Mucosa of stomach (tissue), 1 donor: ENCODE data around the gene FGFRL1.
A peak's percentile ranks its signal among the peaks of the same experiment; 100 is the strongest.

ENCODE experiments used
- H3K27me3 ChIP-seq: one replicate; pipeline ENCODE4 v1.7.0; 2013; ENCODE audit warnings: mild to moderate bottlenecking, low read length; ENCODE audit not compliant: control insufficient read depth, insufficient read depth
- H3K36me3 ChIP-seq: one replicate; pipeline ENCODE4 v1.7.0; 2013; ENCODE audit warnings: low read length; ENCODE audit not compliant: control insufficient read depth, insufficient read depth
- H3K4me1 ChIP-seq: one replicate; pipeline ENCODE4 v1.7.0; 2013; ENCODE audit warnings: mild to moderate bottlenecking, low read length; ENCODE audit not compliant: control insufficient read depth, insufficient read depth
- H3K4me3 ChIP-seq: one replicate; pipeline ENCODE4 v1.7.0; 2013; ENCODE audit warnings: low read length
- H3K9ac ChIP-seq: one replicate; pipeline ENCODE4 v1.7.0; 2013; ENCODE audit warnings: mild to moderate bottlenecking, low read length, moderate library complexity
- H3K9me3 ChIP-seq: one replicate; pipeline ENCODE4 v1.7.0; 2013; ENCODE audit warnings: mild to moderate bottlenecking, low read length, moderate library complexity; ENCODE audit not compliant: control insufficient read depth
- donor health status: Pancreatic carcinoma.

Gene FGFRL1

GRCh38 chr4:999882-1000425 is 11.5 kb upstream of the FGFRL1 start:
- H3K4me1 ChIP-seq = peaks cover 30% of the 10 kb centered on the region
- no peaks in the 10 kb centered on the region for H3K36me3 ChIP-seq
- H3K27me3 ChIP-seq = peaks cover 77% of the 10 kb centered on the region
- H3K4me3 ChIP-seq = no peak overlapping the region
- no peaks in the 10 kb centered on the region for H3K9me3 ChIP-seq
- H3K9ac ChIP-seq = no peak overlapping the region

GRCh38 chr4:1000686-1001260 is 10.7 kb upstream of the FGFRL1 start:
- Histone ChIP-seq H3K4me3 (no peak overlapping the region), H3K9ac (no peak overlapping the region), H3K4me1 (peaks cover 29% of the 10 kb centered on the region), H3K36me3 (no peaks in the 10 kb centered on the region), H3K27me3 (peaks cover 85% of the 10 kb centered on the region), H3K9me3 (no peaks in the 10 kb centered on the region)

DNA sequence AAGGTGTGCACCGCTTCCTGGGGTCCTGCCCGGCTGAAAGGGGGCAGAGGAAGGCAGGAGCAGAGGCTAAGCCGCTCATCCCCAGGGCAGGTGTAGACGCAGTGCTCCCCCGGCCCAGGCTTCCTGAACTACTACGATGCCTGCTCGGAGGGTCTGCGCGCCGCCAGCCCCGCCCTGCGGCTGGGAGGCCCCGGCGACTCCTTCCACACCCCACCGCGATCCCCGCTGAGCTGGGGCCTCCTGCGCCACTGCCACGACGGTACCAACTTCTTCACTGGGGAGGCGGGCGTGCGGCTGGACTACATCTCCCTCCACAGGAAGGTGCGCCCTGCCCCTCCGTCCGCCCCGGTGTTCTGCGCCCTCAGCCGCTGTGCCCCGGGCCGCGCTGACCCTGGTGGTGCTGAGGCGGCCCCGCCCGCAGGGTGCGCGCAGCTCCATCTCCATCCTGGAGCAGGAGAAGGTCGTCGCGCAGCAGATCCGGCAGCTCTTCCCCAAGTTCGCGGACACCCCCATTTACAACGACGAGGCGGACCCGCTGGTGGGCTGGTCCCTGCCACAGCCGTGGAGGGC is 9.8 kb upstream of the FGFRL1 start:
- Histone ChIP-seq H3K9ac (no peak overlapping the region), H3K9me3 (no peaks in the 10 kb centered on the region), H3K4me3 (no peak overlapping the region), H3K36me3 (no peaks in the 10 kb centered on the region), H3K4me1 (peaks cover 20% of the 10 kb centered on the region), H3K27me3 (peaks cover 81% of the 10 kb centered on the region)

GRCh38 chr4:1002131-1002630 is 9.2 kb upstream of the FGFRL1 start:
- Histone ChIP-seq H3K4me1 (peaks cover 17% of the 10 kb centered on the region), H3K27me3 (peaks cover 81% of the 10 kb centered on the region), H3K4me3 (no peak overlapping the region), H3K9me3 (no peaks in the 10 kb centered on the region), H3K9ac (no peak overlapping the region), H3K36me3 (no peaks in the 10 kb centered on the region)

DNA sequence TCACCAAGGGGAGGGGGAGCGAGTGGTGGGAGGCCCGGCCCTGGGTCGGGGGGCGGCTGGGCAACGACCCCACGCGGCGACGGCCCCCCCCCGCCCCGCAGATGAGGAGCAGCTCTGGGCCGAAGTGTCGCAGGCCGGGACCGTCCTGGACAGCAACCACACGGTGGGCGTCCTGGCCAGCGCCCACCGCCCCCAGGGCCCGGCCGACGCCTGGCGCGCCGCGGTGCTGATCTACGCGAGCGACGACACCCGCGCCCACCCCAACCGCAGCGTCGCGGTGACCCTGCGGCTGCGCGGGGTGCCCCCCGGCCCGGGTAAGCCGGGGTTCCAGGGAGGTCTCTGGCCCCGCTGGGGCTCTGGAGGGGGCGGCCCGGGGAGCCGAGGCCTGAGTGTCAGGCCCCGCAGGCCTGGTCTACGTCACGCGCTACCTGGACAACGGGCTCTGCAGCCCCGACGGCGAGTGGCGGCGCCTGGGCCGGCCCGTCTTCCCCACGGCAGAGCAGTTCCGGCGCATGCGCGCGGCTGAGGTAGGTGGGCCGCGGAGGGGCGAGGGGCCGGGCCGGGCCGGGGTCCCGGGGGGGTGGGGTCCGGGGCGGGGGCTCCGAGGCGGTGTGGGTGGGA is 8.7 kb upstream of the FGFRL1 start:
- Histone ChIP-seq H3K4me3 (no peak overlapping the region), H3K4me1 (peaks cover 13% of the 10 kb centered on the region), H3K9me3 (no peaks in the 10 kb centered on the region), H3K9ac (no peak overlapping the region), H3K27me3 (peaks cover 81% of the 10 kb centered on the region), H3K36me3 (no peaks in the 10 kb centered on the region)

- Histone ChIP-seq H3K36me3 (no peaks in the 10 kb centered on the region), H3K4me3 (no peak overlapping the region), H3K9ac (no peak overlapping the region), H3K4me1 (peaks cover 6% of the 10 kb centered on the region), H3K27me3 (peaks cover 81% of the 10 kb centered on the region), H3K9me3 (no peaks in the 10 kb centered on the region)
Observed at GRCh38 chr4:1003271-1004070, 8.0 kb upstream of the FGFRL1 start.

GRCh38 chr4:1004071-1004418 is 7.4 kb upstream of the FGFRL1 start:
- H3K9ac ChIP-seq = no peak overlapping the region
- H3K9me3 ChIP-seq = no peaks in the 10 kb centered on the region
- H3K4me1 ChIP-seq = peaks cover 12% of the 10 kb centered on the region
- H3K27me3 ChIP-seq = peaks cover 82% of the 10 kb centered on the region
- H3K4me3 ChIP-seq = no peak overlapping the region
- H3K36me3 ChIP-seq = no peaks in the 10 kb centered on the region

GRCh38 chr4:1004557-1005485 is 6.6 kb upstream of the FGFRL1 start:
- Histone ChIP-seq H3K36me3 (no peaks in the 10 kb centered on the region), H3K4me1 (peaks cover 14% of the 10 kb centered on the region), H3K9ac (no peak overlapping the region), H3K4me3 (no peak overlapping the region), H3K9me3 (no peaks in the 10 kb centered on the region), H3K27me3 (peaks cover 78% of the 10 kb centered on the region)

DNA sequence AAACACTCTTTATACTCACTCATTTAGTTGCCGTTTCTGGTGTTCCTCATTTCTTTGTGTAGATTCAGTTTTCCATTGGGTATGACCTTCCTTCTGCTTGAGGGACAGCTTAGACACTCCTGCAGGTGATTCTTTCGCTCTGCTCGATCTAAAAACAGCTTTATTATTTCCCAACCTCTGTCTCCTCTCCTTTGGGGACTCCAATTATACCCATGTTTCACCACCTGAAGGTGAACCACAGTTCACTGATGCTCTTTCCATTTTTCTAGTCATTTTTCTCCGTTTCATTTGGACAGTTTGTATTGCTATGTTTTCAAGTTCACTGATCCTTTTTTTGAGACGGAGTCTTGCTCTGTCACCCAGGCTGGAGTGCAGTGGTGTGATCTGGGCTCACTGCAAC is 4.6 kb upstream of the FGFRL1 start:
- Histone ChIP-seq H3K9me3 (no peaks in the 10 kb centered on the region), H3K4me3 (no peak overlapping the region), H3K9ac (no peak overlapping the region), H3K4me1 (peaks cover 23% of the 10 kb centered on the region), H3K27me3 (peaks cover 58% of the 10 kb centered on the region), H3K36me3 (no peaks in the 10 kb centered on the region)

DNA sequence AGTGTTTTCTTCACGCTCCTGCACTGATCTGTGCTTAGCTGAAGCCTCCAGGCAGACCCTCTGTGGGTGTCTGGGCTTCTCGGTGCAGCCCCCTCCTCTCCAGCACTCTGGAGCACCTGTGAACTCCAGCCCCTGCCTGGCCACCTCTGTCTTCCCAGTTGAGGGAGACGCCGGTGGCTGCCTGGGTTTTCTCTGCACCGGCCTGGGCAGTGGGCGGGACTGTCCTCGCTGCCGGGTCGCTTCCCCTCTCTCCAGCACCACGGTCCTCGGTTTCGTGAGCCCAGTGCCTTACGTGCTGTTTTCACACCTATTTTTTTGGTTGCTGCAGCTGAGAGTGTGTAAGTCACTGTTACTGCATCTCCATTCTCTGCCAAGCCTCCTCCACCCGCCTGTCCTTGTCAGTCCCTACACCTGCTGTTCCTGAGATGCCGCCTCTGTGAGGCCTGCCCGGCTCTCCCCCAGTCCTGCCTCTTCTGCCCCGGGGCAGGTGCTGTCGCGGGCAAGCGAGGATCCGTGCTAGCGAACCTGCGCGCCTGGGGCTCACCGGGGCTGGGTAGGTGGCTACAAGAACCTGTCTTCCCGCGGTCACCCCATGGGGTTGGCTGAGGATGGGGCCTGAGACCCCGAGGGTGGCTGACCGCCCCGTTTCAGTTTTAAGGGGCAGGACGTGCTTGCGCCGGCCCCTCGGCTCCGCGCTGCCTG is 2.4 kb upstream of the FGFRL1 start:
- H3K36me3 ChIP-seq = no peaks in the 10 kb centered on the region
- H3K4me1 ChIP-seq = peaks cover 23% of the 10 kb centered on the region
- H3K27me3 ChIP-seq = peaks cover 39% of the 10 kb centered on the region
- H3K4me3 ChIP-seq = peak overlapping the region; percentile 25
- H3K9me3 ChIP-seq = no peaks in the 10 kb centered on the region
- H3K9ac ChIP-seq = peak overlapping the region; percentile 69
